NOMO-1 treated with dmso at 0.1 percent for 144 hours (cell line): ENCODE results near the gene EVPLL.
"Not testable (repeated sequence)": the region's sequence is repeated elsewhere in the genome, so short reads cannot be mapped to it uniquely, and the experiment has no call there.

ENCODE experiments used
- DNase-seq: peaks from one replicate; lab custom pipeline; 2025; ENCODE audit not compliant: unreplicated experiment; lab: John Stamatoyannopoulos, UW

The EVPLL gene

DNA sequence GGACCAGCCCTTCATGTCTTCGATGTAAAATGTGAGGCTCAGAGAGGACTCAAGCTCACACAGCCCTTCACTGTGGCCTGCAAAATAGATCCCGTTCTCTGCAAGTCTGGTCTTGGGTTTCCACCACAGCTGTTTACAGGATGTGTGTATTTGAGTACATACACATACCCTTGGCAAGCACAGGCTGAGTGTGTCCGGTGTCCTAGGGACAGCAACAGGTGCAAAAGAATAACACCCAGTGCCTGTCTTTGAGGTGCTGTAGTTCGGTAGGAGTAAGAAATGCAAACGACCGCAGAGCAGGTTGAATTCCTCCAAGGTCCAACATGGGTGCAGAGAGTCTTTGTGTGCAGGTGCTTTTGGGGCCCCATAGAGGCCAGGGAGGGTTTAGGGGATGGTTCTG lies 44.9 kb downstream of the EVPLL start:
- not testable (repeated sequence) for DNase-seq

GRCh38 chr17:18423015-18423414 lies 45.4 kb downstream of the EVPLL start:
- DNase-seq = not testable (repeated sequence)

DNA sequence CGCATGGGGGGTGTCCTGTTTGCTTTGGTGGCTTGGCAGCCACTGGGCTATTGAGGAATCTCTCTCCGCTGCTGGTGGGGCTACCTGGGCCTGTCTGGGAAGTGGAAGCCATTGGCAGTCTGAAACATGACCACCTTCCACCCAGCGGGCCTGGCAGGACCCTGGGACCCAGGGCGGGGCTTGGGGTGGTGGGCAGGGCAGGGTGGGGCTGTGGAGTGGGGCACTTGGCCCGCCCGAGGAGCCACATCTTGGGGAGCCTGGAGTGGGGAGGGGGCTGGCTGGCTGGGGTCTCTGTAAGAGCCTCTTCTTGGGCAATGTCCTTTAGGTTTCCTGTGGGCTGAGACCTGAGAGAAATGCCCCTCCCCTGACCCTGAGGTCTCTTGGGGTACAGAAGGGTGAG lies 48.0 kb downstream of the EVPLL start:
- DNase-seq = not testable (repeated sequence)

DNA sequence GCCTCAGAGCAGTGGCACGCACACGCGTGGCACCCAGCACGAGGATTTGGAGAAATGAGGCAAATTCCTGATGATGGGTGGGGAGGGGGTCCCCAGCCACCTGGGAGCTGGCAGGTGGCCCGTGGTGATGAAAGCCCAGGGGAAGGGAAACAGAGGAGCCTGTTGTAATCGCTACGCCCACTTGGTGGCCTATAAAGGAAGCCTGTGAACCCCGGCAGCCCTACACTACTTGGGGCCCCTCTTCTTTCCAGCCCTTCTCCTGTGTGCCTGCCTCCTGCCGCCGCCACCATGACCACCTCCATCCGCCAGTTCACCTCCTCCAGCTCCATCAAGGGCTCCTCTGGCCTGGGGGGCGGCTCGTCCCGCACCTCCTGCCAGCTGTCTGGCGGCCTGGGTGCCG lies 49.1 kb downstream of the EVPLL start:
- DNase-seq = not testable (repeated sequence)

DNA sequence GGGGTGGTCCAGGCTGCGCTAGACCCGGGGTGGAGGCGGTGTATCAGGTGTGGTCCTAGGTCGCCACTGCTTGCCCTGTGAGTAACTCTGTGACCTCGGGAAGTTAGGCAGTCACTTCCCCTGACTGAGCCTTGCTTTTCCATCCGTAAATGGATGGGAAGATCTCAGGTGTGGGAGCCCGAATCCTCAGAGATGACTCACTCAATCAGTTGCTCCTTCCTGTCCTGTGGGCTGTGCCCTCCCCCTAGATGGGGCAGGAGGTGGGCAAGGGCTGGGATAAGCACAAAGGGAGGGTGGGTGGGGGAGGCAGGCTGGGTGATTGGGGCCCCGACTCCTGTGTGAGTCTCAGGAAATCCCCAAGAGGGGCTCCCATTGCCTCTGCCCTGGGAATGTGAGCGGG lies 54.6 kb downstream of the EVPLL start:
- DNase-seq = not testable (repeated sequence)
